Ascending aorta (tissue), 2 donors: ENCODE results near the gene CREG2. TPM values are rescaled to one million over a fixed set of nuclear protein-coding genes. Genes with fewer than 3 reads are reported as not detected.

Experiments
- DNase-seq, 2 donors: peaks; one replicate each; pipeline ENCODE4 v3.0.0-alpha.2; 2019; ENCODE audit warnings: low spot score in 2 of 2
- H3K27ac ChIP-seq, 2 donors: fragments of 200-600 bp; sonication (generic); one replicate each; pipeline ENCODE4 v1.5.1; 2016 to 2017; ENCODE audit warnings: mild to moderate bottlenecking in 1 of 2
- H3K27me3 ChIP-seq: fragments of 200-600 bp; sonication (generic); one replicate; pipeline ENCODE4 v1.5.1; 2017
- H3K36me3 ChIP-seq, 2 donors: fragments of 200-600 bp; sonication (generic); one replicate each; pipeline ENCODE4 v1.5.1; 2016
- H3K4me1 ChIP-seq, 2 donors: fragments of 200-600 bp; sonication (generic); one replicate each; pipeline ENCODE4 v1.5.1; 2016 to 2017; ENCODE audit warnings: mild to moderate bottlenecking in 1 of 2
- H3K4me3 ChIP-seq, 2 donors: fragments of 200-600 bp; sonication (generic); one replicate each; pipeline ENCODE4 v1.5.1; 2016 to 2017; ENCODE audit warnings: mild to moderate bottlenecking in 1 of 2
- H3K9me3 ChIP-seq, 2 donors: fragments of 200-600 bp; sonication (generic); one replicate each; pipeline ENCODE4 v1.5.1; 2016
- CTCF ChIP-seq, 3 experiments: fragments of 200-600 bp in 2 of 3; fragments of 450-650 bp in 1 of 3; sonication (generic) in 2 of 3; IDR thresholded peaks; one replicate each; pipeline ENCODE4 v1.5.1; 2016 to 2019; ENCODE audit warnings: antibody characterized with exemption in 3 of 3, mild to moderate bottlenecking in 1 of 3, moderate library complexity in 1 of 3
- intact Hi-C: fragments of 100-400 bp; cut with DNase I; formaldehyde crosslinking; loops from one replicate; pipeline ENCODE4 v1.15.1; 2023
- total RNA-seq: library from RNA; depleted of rRNA; stranded (reverse); fragments of >200 nt; gene quantifications from one replicate; pipeline ENCODE4 v1.1.0, GENCODE V29; 2016

The CREG2 gene
- total RNA-seq, 1 donor from 2014 or later = not detected

- TF ChIP-seq CTCF (IDR thresholded peaks at IDR 0.05) = no peak
- Histone ChIP-seq H3K36me3 (no peaks in the 10 kb centered on the region), H3K4me3 (no peak overlapping the region), H3K9me3 (no peaks in the 10 kb centered on the region), H3K27me3 (no peaks in the 10 kb centered on the region), H3K4me1 (no peaks in the 10 kb centered on the region), H3K27ac (no peak overlapping the region)
- DNase-seq = no peak
- intact Hi-C loops = no loop called here
Observed at GRCh38 chr2:101372792-101373191, 14.5 kb downstream of the CREG2 start.

- H3K9me3 ChIP-seq = no peaks in the 10 kb centered on the region
- no peaks in the 10 kb centered on the region for H3K4me1 ChIP-seq
- H3K4me3 ChIP-seq = no peak overlapping the region
- H3K36me3 ChIP-seq = no peaks in the 10 kb centered on the region
- no peak for TF ChIP-seq CTCF (IDR thresholded peaks at IDR 0.05)
- no peak for DNase-seq
- H3K27me3 ChIP-seq = no peaks in the 10 kb centered on the region
- intact Hi-C loops = no loop called here
- no peak overlapping the region for H3K27ac ChIP-seq
Observed at GRCh38 chr2:101371636-101372035, 15.7 kb downstream of the CREG2 start.

- H3K27ac ChIP-seq = no peak overlapping the region
- H3K27me3 ChIP-seq = no peaks in the 10 kb centered on the region
- no peak for TF ChIP-seq CTCF (IDR thresholded peaks at IDR 0.05)
- no peaks in the 10 kb centered on the region for H3K4me1 ChIP-seq
- no peaks in the 10 kb centered on the region for H3K36me3 ChIP-seq
- H3K9me3 ChIP-seq = no peaks in the 10 kb centered on the region
- no peak overlapping the region for H3K4me3 ChIP-seq
- intact Hi-C loops = no loop called here
- no peak for DNase-seq
Observed at GRCh38 chr2:101369100-101369499, 18.2 kb downstream of the CREG2 start.

- no peak for TF ChIP-seq CTCF (IDR thresholded peaks at IDR 0.05)
- DNase-seq = no peak
- no peaks in the 10 kb centered on the region for H3K36me3 ChIP-seq
- no peaks in the 10 kb centered on the region for H3K4me1 ChIP-seq
- no peaks in the 10 kb centered on the region for H3K27me3 ChIP-seq
- H3K27ac ChIP-seq = no peak overlapping the region
- intact Hi-C loops = no loop called here
- no peak overlapping the region for H3K4me3 ChIP-seq
- H3K9me3 ChIP-seq = no peaks in the 10 kb centered on the region
Observed at GRCh38 chr2:101368376-101368775, 18.9 kb downstream of the CREG2 start.

GRCh38 chr2:101367508-101367907, 19.8 kb downstream of the CREG2 start:
- no peak for TF ChIP-seq CTCF (IDR thresholded peaks at IDR 0.05)
- Histone ChIP-seq H3K27ac (no peak overlapping the region), H3K9me3 (no peaks in the 10 kb centered on the region), H3K36me3 (no peaks in the 10 kb centered on the region), H3K4me3 (no peak overlapping the region), H3K27me3 (no peaks in the 10 kb centered on the region), H3K4me1 (no peaks in the 10 kb centered on the region)
- DNase-seq = no peak
- intact Hi-C loops = no loop called here

GRCh38 chr2:101364878-101365277, 22.4 kb downstream of the CREG2 start:
- no peak for TF ChIP-seq CTCF (IDR thresholded peaks at IDR 0.05)
- intact Hi-C loops = no loop called here

More at GRCh38 chr2:101364878-101365277, 22.4 kb downstream of the CREG2 start:
- H3K4me1 ChIP-seq = no peaks in the 10 kb centered on the region
- H3K36me3 ChIP-seq = no peaks in the 10 kb centered on the region
- no peaks in the 10 kb centered on the region for H3K9me3 ChIP-seq
- H3K4me3 ChIP-seq = no peak overlapping the region
- H3K27me3 ChIP-seq = no peaks in the 10 kb centered on the region
- H3K27ac ChIP-seq = no peak overlapping the region
- DNase-seq = peak in 1 of 2 donors; percentile 30
